ENCODE results near the gene SLC34A2. TPM values are rescaled to one million over a fixed set of nuclear protein-coding genes. Genes with fewer than 3 reads are reported as not detected.

Gene SLC34A2
- total RNA-seq, 6 experiments from 2014 or later = not detected

- H3K4me3 Mint-ChIP-seq = no peak overlapping the region
- no peaks in the 10 kb centered on the region for H3K36me3 Mint-ChIP-seq (ENCODE audit: low read depth)
- DNase-seq = no peak
- peaks cover 14% of the 10 kb centered on the region for H3K27me3 Mint-ChIP-seq (ENCODE audit: insufficient read depth)
- H3K9me3 Mint-ChIP-seq = no peaks in the 10 kb centered on the region
- no peaks in the 10 kb centered on the region for H3K4me1 Mint-ChIP-seq (ENCODE audit: low read depth)
- H3K27ac Mint-ChIP-seq = no peak overlapping the region
- TF ChIP-seq, protein P1, sequence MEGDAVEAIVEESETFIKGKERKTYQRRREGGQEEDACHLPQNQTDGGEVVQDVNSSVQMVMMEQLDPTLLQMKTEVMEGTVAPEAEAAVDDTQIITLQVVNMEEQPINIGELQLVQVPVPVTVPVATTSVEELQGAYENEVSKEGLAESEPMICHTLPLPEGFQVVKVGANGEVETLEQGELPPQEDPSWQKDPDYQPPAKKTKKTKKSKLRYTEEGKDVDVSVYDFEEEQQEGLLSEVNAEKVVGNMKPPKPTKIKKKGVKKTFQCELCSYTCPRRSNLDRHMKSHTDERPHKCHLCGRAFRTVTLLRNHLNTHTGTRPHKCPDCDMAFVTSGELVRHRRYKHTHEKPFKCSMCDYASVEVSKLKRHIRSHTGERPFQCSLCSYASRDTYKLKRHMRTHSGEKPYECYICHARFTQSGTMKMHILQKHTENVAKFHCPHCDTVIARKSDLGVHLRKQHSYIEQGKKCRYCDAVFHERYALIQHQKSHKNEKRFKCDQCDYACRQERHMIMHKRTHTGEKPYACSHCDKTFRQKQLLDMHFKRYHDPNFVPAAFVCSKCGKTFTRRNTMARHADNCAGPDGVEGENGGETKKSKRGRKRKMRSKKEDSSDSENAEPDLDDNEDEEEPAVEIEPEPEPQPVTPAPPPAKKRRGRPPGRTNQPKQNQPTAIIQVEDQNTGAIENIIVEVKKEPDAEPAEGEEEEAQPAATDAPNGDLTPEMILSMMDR (IDR thresholded peaks at IDR 0.05) = no peak
These were observed 20.1 kb upstream of the SLC34A2 start for GRCh38 chr4:25635501-25635900.

GRCh38 chr4:25637581-25638220 lies 17.9 kb upstream of the SLC34A2 start:
- H3K36me3 Mint-ChIP-seq (ENCODE audit: low read depth) = no peaks in the 10 kb centered on the region
- no peak for DNase-seq
- H3K27me3 Mint-ChIP-seq (ENCODE audit: insufficient read depth) = peaks cover 11% of the 10 kb centered on the region
- no peaks in the 10 kb centered on the region for H3K9me3 Mint-ChIP-seq
- TF ChIP-seq, protein P1 (IDR thresholded peaks at IDR 0.05) = no peak
- no peaks in the 10 kb centered on the region for H3K4me1 Mint-ChIP-seq (ENCODE audit: low read depth)
- H3K4me3 Mint-ChIP-seq = no peak overlapping the region
- H3K27ac Mint-ChIP-seq = no peak overlapping the region

DNA sequence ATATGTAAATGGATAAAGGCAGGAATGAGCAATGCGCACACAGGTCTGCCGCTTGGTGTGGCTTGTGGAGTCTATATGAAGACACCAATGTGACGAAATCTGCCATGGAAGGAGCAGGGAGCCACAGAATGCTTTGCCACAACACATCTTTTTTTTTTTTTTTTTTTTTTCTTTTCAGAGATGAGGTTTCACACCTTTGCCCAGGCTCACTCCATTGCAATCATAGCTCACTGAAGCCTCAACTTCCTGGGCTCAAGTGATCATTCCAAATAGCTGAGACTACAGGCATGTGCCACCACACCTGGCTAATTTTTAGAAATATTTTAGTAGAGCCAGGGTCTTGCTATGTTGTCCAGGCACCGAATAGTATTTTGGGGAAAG lies 17.4 kb upstream of the SLC34A2 start:
- H3K27ac Mint-ChIP-seq = no peak overlapping the region
- no peaks in the 10 kb centered on the region for H3K36me3 Mint-ChIP-seq (ENCODE audit: low read depth)
- H3K9me3 Mint-ChIP-seq = no peaks in the 10 kb centered on the region
- no peak overlapping the region for H3K4me3 Mint-ChIP-seq
- H3K4me1 Mint-ChIP-seq (ENCODE audit: low read depth) = no peaks in the 10 kb centered on the region
- H3K27me3 Mint-ChIP-seq (ENCODE audit: insufficient read depth) = peaks cover 11% of the 10 kb centered on the region
- TF ChIP-seq, protein P1 (IDR thresholded peaks at IDR 0.05) = no peak
- no peak for DNase-seq

DNA sequence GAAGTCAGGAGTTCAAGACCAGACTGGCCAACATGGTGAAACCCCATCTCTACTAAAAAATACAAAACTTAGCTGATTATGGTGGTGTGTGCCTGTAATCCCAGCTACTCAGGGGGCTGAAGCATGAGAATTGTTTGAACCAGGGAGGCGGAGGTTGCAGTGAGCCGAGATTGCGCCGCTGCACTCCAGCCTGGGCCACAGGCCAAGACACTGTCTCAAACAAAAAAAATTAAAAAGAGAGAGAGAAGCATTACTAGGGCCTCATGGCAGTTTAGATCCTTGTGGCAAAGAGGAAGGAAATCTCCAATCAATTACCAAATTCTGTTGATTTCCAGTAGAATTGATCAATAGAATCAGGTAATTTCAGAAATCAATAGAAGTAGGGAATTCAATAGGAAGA lies 16.8 kb upstream of the SLC34A2 start:
- DNase-seq = no peak
- TF ChIP-seq, protein P1 (IDR thresholded peaks at IDR 0.05) = no peak
- Mint-ChIP-seq H3K36me3 (ENCODE audit: low read depth) (no peaks in the 10 kb centered on the region), H3K9me3 (no peaks in the 10 kb centered on the region), H3K27me3 (ENCODE audit: insufficient read depth) (peaks cover 13% of the 10 kb centered on the region), H3K4me1 (ENCODE audit: low read depth) (no peaks in the 10 kb centered on the region), H3K4me3 (no peak overlapping the region), H3K27ac (no peak overlapping the region)

- no peaks in the 10 kb centered on the region for H3K9me3 Mint-ChIP-seq
- TF ChIP-seq, protein P1 (IDR thresholded peaks at IDR 0.05) = no peak
- peaks cover 50% of the 10 kb centered on the region for H3K27me3 Mint-ChIP-seq (ENCODE audit: insufficient read depth)
- no peak overlapping the region for H3K27ac Mint-ChIP-seq
- DNase-seq = no peak
- no peak overlapping the region for H3K4me3 Mint-ChIP-seq
- no peaks in the 10 kb centered on the region for H3K4me1 Mint-ChIP-seq (ENCODE audit: low read depth)
- H3K36me3 Mint-ChIP-seq (ENCODE audit: low read depth) = no peaks in the 10 kb centered on the region
These were observed 5.3 kb upstream of the SLC34A2 start for GRCh38 chr4:25650311-25650710.

All from HFFc6 (cell line).